Type B pancreatic cell (in vitro differentiated cells): ENCODE results near the gene CNTNAP2. TPM values are rescaled to one million over a fixed set of nuclear protein-coding genes. Genes with fewer than 3 reads are reported as not detected.

Experiments used
- DNase-seq: peaks from one replicate; pipeline ENCODE4 v3.0.0; 2021; ENCODE audit warnings: mixed read lengths; ENCODE audit not compliant: unreplicated experiment; ENCODE audit errors: extremely low spot score
- H3K27ac Mint-ChIP-seq: 2 replicates; pipeline ENCODE4 v1.8.0; 2021; ENCODE audit warnings: mild to moderate bottlenecking, mixed read lengths
- H3K27me3 Mint-ChIP-seq: 2 replicates; pipeline ENCODE4 v1.8.0; 2021; ENCODE audit warnings: mixed read lengths
- H3K36me3 Mint-ChIP-seq: 2 replicates; pipeline ENCODE4 v1.8.0; 2021; ENCODE audit warnings: mixed read lengths
- H3K4me1 Mint-ChIP-seq: one replicate; pipeline ENCODE4 v1.8.0; 2021; ENCODE audit warnings: mixed read lengths; ENCODE audit not compliant: unreplicated experiment
- H3K4me3 Mint-ChIP-seq: 2 replicates; pipeline ENCODE4 v1.8.0; 2021; ENCODE audit warnings: mild to moderate bottlenecking, mixed read lengths
- H3K9me3 Mint-ChIP-seq: 2 replicates; pipeline ENCODE4 v1.8.0; 2021; ENCODE audit warnings: mixed read lengths
- total RNA-seq: library from RNA; stranded (reverse); gene quantifications from 2 replicates; pipeline ENCODE4 v1.2.1, GENCODE V29; 2021; ENCODE audit warnings: low replicate concordance
- TF ChIP-seq, protein P1 (sequence below): fragments of 200-600 bp; sonication (generic); conservative IDR thresholded peaks from 2 replicates; pipeline ENCODE4 v1.5.0; 2021; ENCODE audit warnings: antibody characterized with exemption, mild to moderate bottlenecking

The CNTNAP2 gene
- total RNA-seq, 1 donor from 2014 or later = 26.8 TPM

- Mint-ChIP-seq H3K4me1 (no peaks in the 10 kb centered on the region), H3K36me3 (no peaks in the 10 kb centered on the region), H3K27me3 (peaks cover 25% of the 10 kb centered on the region), H3K9me3 (peaks cover 9% of the 10 kb centered on the region), H3K4me3 (no peak overlapping the region), H3K27ac (no peak overlapping the region)
- TF ChIP-seq, protein P1, sequence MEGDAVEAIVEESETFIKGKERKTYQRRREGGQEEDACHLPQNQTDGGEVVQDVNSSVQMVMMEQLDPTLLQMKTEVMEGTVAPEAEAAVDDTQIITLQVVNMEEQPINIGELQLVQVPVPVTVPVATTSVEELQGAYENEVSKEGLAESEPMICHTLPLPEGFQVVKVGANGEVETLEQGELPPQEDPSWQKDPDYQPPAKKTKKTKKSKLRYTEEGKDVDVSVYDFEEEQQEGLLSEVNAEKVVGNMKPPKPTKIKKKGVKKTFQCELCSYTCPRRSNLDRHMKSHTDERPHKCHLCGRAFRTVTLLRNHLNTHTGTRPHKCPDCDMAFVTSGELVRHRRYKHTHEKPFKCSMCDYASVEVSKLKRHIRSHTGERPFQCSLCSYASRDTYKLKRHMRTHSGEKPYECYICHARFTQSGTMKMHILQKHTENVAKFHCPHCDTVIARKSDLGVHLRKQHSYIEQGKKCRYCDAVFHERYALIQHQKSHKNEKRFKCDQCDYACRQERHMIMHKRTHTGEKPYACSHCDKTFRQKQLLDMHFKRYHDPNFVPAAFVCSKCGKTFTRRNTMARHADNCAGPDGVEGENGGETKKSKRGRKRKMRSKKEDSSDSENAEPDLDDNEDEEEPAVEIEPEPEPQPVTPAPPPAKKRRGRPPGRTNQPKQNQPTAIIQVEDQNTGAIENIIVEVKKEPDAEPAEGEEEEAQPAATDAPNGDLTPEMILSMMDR = no peak
- no peak for DNase-seq
These were observed 2263.1 kb downstream of the CNTNAP2 start for GRCh38 chr7:148379677-148380076.

- H3K4me1 Mint-ChIP-seq = peaks cover 6% of the 10 kb centered on the region
- peaks cover 24% of the 10 kb centered on the region for H3K27me3 Mint-ChIP-seq
- DNase-seq = no peak
- no peak overlapping the region for H3K27ac Mint-ChIP-seq
- no peaks in the 10 kb centered on the region for H3K36me3 Mint-ChIP-seq
- TF ChIP-seq, protein P1 = no peak
- peaks cover 9% of the 10 kb centered on the region for H3K9me3 Mint-ChIP-seq
- no peak overlapping the region for H3K4me3 Mint-ChIP-seq
These were observed 2264.2 kb downstream of the CNTNAP2 start for GRCh38 chr7:148380596-148381419.

- Mint-ChIP-seq H3K9me3 (peaks cover 9% of the 10 kb centered on the region), H3K27me3 (peaks cover 31% of the 10 kb centered on the region), H3K4me1 (peaks cover 6% of the 10 kb centered on the region), H3K36me3 (no peaks in the 10 kb centered on the region), H3K4me3 (no peak overlapping the region), H3K27ac (no peak overlapping the region)
- no peak for DNase-seq
- TF ChIP-seq, protein P1 = no peak
These were observed 2266.0 kb downstream of the CNTNAP2 start for GRCh38 chr7:148382596-148382995.

DNA sequence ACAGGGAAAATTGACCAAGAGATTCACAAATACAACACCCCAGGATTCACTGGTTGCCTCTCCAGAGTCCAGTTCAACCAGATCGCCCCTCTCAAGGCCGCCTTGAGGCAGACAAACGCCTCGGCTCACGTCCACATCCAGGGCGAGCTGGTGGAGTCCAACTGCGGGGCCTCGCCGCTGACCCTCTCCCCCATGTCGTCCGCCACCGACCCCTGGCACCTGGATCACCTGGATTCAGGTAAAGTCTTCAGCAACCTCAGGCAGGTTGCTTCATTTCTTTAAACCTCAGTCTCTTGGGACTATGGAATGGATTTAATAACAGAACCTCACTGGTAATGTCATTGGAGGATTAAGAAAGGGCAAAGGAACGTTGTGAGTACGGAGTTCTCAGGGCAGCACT, 2267.1 kb downstream of the CNTNAP2 start:
- peaks cover 27% of the 10 kb centered on the region for H3K27me3 Mint-ChIP-seq
- H3K4me1 Mint-ChIP-seq = peaks cover 6% of the 10 kb centered on the region
- no peak overlapping the region for H3K4me3 Mint-ChIP-seq
- H3K9me3 Mint-ChIP-seq = peaks cover 9% of the 10 kb centered on the region
- TF ChIP-seq, protein P1 = no peak
- H3K36me3 Mint-ChIP-seq = no peaks in the 10 kb centered on the region
- DNase-seq = no peak
- H3K27ac Mint-ChIP-seq = no peak overlapping the region

GRCh38 chr7:148385009-148385682, 2268.5 kb downstream of the CNTNAP2 start:
- TF ChIP-seq, protein P1 = no peak
- Mint-ChIP-seq H3K27ac (no peak overlapping the region), H3K4me1 (peaks cover 6% of the 10 kb centered on the region), H3K9me3 (peaks cover 8% of the 10 kb centered on the region), H3K4me3 (no peak overlapping the region), H3K27me3 (peaks cover 25% of the 10 kb centered on the region), H3K36me3 (no peaks in the 10 kb centered on the region)
- no peak for DNase-seq
